Endothelial cell (in vitro differentiated cells): ENCODE data around the gene CEP192. TPM values are rescaled to one million over a fixed set of nuclear protein-coding genes. Genes with fewer than 3 reads are reported as not detected.
"Not testable (repeated sequence)": the region's sequence is repeated elsewhere in the genome, so short reads cannot be mapped to it uniquely, and the experiment has no call there.

Experiments used
- DNase-seq: peaks from one replicate; pipeline ENCODE4 v3.0.0; 2021; ENCODE audit warnings: low spot score
- H3K27ac Mint-ChIP-seq: one replicate; pipeline ENCODE4 v1.8.0; 2021; ENCODE audit warnings: mixed read lengths, inconsistent platforms; ENCODE audit not compliant: unreplicated experiment
- H3K27me3 Mint-ChIP-seq: one replicate; pipeline ENCODE4 v1.8.0; 2021; ENCODE audit warnings: mild to moderate bottlenecking, moderate library complexity, mixed read lengths, inconsistent platforms; ENCODE audit not compliant: unreplicated experiment
- H3K36me3 Mint-ChIP-seq: one replicate; pipeline ENCODE4 v1.8.0; 2021; ENCODE audit warnings: mild to moderate bottlenecking, low read depth, mixed read lengths, inconsistent platforms; ENCODE audit not compliant: unreplicated experiment
- H3K4me1 Mint-ChIP-seq: one replicate; pipeline ENCODE4 v1.8.0; 2021; ENCODE audit warnings: mild to moderate bottlenecking, mixed read lengths, inconsistent platforms; ENCODE audit not compliant: unreplicated experiment
- H3K4me3 Mint-ChIP-seq: one replicate; pipeline ENCODE4 v1.8.0; 2021; ENCODE audit warnings: mild to moderate bottlenecking, mixed read lengths, inconsistent platforms; ENCODE audit not compliant: unreplicated experiment
- H3K9me3 Mint-ChIP-seq: one replicate; pipeline ENCODE4 v1.8.0; 2021; ENCODE audit warnings: mixed read lengths, inconsistent platforms; ENCODE audit not compliant: unreplicated experiment
- CTCF ChIP-seq: fragments of 200-600 bp; sonication (generic); IDR thresholded peaks from one replicate; pipeline ENCODE4 v1.5.0; 2021; ENCODE audit warnings: antibody characterized with exemption; ENCODE audit not compliant: unreplicated experiment
- total RNA-seq: library from RNA; stranded (reverse); fragmentation: NEBNext Ultra II Directional; extraction: Animal tissue kit (Norgen Biotek cat#: 25700); gene quantifications from one replicate; pipeline ENCODE4 v1.2.1, GENCODE V29; 2021; ENCODE audit not compliant: unreplicated experiment

Gene CEP192
- total RNA-seq, 1 donor from 2014 or later, result 23.2 TPM

GRCh38 chr18:13096232-13096631 lies 105.1 kb downstream of the CEP192 start:
- peaks cover 43% of the 10 kb centered on the region for H3K36me3 Mint-ChIP-seq
- no peak for TF ChIP-seq CTCF
- H3K4me3 Mint-ChIP-seq, result peak overlapping the region; percentile 80

DNA sequence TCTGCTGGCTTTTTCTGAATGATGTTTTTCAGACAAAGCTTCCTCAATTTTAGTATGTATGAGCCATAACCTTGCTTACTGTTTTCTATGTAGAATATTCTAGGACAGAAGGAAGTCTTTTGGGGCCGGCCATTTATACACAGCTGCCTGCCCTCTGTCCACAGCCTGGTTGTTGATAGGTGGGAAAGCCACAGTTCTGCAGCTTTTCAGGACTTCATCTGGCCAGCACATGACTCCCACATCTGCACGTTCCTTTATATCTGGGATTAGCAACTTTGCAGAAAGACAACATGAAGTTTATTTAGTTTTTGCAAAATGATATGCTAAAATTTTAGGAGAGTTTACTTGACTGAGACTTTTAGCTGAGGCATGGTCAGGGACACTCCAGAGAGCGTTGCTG lies 105.6 kb downstream of the CEP192 start:
- no peaks in the 10 kb centered on the region for H3K9me3 Mint-ChIP-seq
- H3K27ac Mint-ChIP-seq, result no peak overlapping the region
- TF ChIP-seq CTCF, result no peak
- H3K27me3 Mint-ChIP-seq, result no peaks in the 10 kb centered on the region
- H3K4me1 Mint-ChIP-seq, result no peaks in the 10 kb centered on the region
- H3K36me3 Mint-ChIP-seq, result peaks cover 48% of the 10 kb centered on the region
- no peak for DNase-seq
- H3K4me3 Mint-ChIP-seq, result no peak overlapping the region

More at GRCh38 chr18:13096232-13096631, 105.1 kb downstream of the CEP192 start:
- Mint-ChIP-seq H3K4me1 (no peaks in the 10 kb centered on the region), H3K27ac (no peak overlapping the region), H3K9me3 (no peaks in the 10 kb centered on the region), H3K27me3 (no peaks in the 10 kb centered on the region)
- DNase-seq, result no peak

DNA sequence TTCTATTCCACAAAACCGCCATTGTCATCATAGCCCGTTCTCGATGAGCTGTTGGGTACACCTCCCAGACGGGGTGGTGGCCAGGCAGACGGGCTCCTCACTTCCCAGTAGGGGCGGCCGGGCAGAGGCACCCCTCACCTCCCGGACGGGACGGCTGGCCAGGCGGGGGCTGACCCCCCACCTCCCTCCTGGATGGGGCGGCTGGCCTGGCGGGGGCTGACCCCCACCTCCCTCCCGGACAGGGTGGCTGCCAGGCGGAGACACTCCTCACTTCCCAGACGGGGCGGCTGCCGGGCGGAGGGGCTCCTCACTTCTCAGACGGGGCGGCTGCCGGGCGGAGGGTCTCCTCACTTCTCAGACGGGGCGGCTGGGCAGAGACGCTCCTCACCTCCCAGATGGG lies 106.9 kb downstream of the CEP192 start:
- DNase-seq, H3K4me1 Mint-ChIP-seq, H3K9me3 Mint-ChIP-seq, H3K4me3 Mint-ChIP-seq, H3K27ac Mint-ChIP-seq, H3K27me3 Mint-ChIP-seq: not testable (repeated sequence)
- H3K36me3 Mint-ChIP-seq, result peaks cover 62% of the 10 kb centered on the region

DNA sequence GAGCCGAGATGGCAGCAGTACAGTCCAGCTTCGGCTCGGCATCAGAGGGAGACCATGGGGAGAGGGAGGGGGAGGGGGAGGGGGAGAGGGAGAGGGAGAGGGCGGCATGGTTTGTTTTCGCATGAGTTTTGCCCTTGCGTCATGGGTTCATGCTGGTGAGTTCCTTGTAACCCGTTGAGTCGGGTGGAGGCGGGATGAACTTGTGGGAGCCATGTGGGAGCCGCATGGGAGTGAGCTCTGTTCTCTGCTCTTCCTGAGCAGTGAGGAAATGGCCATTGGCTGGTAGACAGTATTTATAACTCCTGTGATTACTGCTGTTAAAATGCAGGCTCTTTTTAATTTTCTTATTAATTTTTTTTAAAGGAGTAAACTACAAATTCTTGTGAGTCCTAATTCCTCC lies 108.0 kb downstream of the CEP192 start:
- H3K9me3 Mint-ChIP-seq, result no peaks in the 10 kb centered on the region
- no peak for TF ChIP-seq CTCF

DNA sequence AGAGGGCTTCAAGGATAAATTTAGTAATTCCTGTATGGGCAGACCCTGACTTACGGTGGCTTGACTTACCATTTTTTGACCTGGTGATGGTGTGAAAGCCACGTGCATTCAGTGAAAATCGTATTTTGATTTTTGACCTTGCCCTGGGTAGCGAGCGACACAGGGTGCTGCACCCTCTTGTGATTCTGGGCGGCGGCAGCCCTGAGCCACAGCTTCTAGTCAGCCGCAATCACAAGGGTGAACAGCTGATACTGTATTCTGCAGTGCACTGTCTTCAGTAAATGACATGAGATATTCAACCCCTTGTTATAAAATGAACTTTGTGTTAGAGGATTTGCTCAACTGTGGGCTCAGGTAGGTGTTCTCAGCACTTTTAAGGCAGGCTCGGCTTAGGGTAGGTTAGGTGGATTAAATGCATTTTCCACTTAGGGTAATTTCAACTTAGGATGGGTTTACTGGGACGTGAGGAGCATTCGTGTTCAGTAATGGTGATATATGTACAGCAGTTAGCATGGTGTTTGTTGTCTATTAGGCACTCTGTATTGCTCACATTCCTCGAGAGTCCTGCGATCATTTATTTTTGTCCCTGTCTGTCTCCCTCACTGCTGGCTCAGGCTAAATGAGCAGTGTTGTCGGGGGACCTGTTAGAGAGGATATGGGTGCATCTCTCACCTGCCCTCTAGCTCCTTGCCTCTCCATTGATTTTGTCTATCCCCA lies 109.9 kb downstream of the CEP192 start:
- TF ChIP-seq CTCF, result no peak
- Mint-ChIP-seq H3K27me3 (no peaks in the 10 kb centered on the region), H3K27ac (no peak overlapping the region), H3K9me3 (no peaks in the 10 kb centered on the region), H3K4me1 (no peaks in the 10 kb centered on the region), H3K4me3 (no peak overlapping the region), H3K36me3 (peaks cover 62% of the 10 kb centered on the region)
- DNase-seq, result no peak

More for the DNA sequence above, 108.0 kb downstream of the CEP192 start:
- Mint-ChIP-seq H3K27me3 (no peaks in the 10 kb centered on the region), H3K4me3 (no peak overlapping the region), H3K27ac (no peak overlapping the region), H3K4me1 (no peaks in the 10 kb centered on the region), H3K36me3 (peaks cover 66% of the 10 kb centered on the region)
- no peak for DNase-seq
